Activated CD8-positive, alpha-beta memory T cell treated with anti-CD3 and anti-CD28 coated beads for 4 hours (primary cell): ENCODE measurements around the gene LIMS1.
"Not testable (repeated sequence)": the region's sequence is repeated elsewhere in the genome, so short reads cannot be mapped to it uniquely, and the experiment has no call there.

ENCODE experiments used
- DNase-seq, 2 donors: peaks; one replicate each; pipeline ENCODE4 v3.0.0-alpha.2; 2020; ENCODE audit warnings: low read depth in 2 of 2

LIMS1 gene

DNA sequence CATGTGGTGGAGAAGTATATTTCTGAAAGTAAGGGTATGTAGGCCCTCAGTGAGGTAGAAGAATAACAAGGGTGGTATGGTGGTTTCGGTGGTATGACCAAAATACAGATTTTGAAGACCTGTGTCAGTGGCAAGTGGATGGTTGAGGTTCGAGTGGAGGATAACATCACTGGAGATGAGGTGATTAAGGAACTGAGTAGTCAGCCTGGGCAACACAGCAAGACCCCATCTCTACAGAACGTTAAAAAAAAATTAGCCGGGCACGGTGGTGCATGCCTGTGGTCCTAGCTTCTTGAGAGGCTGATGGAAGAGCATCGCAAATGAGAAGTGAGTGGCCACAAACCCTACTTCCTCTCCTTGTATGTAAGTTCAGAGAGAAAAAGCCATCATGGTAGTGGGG, 200.4 kb downstream of the LIMS1 start:
- DNase-seq: not testable (repeated sequence)
